Measurements from ENCODE around the gene ECE2. TPM values are rescaled to one million over a fixed set of nuclear protein-coding genes. Genes with fewer than 3 reads are reported as not detected.
A peak's percentile ranks its signal among the peaks of the same experiment; 100 is the strongest.

ECE2 gene
- total and polyA plus RNA-seq, 11 donors = 0.10 TPM; not detected in 10

DNA sequence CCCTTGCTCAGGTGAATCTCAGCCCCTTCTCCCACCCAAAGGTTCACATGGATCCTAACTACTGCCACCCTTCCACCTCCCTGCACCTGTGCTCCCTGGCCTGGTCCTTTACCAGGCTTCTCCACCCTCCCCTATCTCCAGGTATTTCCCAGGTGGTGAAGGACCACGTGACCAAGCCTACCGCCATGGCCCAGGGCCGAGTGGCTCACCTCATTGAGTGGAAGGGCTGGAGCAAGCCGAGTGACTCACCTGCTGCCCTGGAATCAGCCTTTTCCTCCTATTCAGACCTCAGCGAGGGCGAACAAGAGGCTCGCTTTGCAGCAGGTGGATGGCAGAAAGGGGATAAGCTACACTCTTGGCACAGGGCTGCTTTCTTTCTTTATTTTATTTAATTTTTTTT lies 66.1 kb downstream of the ECE2 start:
- DNase-seq (peak in 1 of 5 donors; percentile 13), ATAC-seq (no peak)
- Histone ChIP-seq H3K36me3 (peaks cover 0 to 47% (median 45%) of the 10 kb centered on the region in 9 donors), H3K9me3 (no peaks in the 10 kb centered on the region), H3K27ac (no peak overlapping the region), H3K27me3 (no peaks in the 10 kb centered on the region), H3K4me1 (peaks cover 11 to 43% (median 32%) of the 10 kb centered on the region in 12 donors), H3K4me3 (no peak overlapping the region)
- TF ChIP-seq, protein P1, sequence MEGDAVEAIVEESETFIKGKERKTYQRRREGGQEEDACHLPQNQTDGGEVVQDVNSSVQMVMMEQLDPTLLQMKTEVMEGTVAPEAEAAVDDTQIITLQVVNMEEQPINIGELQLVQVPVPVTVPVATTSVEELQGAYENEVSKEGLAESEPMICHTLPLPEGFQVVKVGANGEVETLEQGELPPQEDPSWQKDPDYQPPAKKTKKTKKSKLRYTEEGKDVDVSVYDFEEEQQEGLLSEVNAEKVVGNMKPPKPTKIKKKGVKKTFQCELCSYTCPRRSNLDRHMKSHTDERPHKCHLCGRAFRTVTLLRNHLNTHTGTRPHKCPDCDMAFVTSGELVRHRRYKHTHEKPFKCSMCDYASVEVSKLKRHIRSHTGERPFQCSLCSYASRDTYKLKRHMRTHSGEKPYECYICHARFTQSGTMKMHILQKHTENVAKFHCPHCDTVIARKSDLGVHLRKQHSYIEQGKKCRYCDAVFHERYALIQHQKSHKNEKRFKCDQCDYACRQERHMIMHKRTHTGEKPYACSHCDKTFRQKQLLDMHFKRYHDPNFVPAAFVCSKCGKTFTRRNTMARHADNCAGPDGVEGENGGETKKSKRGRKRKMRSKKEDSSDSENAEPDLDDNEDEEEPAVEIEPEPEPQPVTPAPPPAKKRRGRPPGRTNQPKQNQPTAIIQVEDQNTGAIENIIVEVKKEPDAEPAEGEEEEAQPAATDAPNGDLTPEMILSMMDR (IDR thresholded peaks at IDR 0.05) = no peak
- no peak for TF ChIP-seq POLR2A (IDR thresholded peaks at IDR 0.05)
- intact Hi-C loops (cut with DNase I) = no loop called here
- 86 to 95% (median 91%) methylated on average over 7 of the region's 7 CpGs for whole genome bisulfite sequencing, 4 donors

MicroRNA genes within 50 kb of the gene (microRNA counts, 767-probe panel; counts per million panel counts)
- microRNA hsa-miR-1224-3p (0 to 71.6 counts per million in 2 donors), microRNA hsa-miR-1224-5p (71.6 to 908 counts per million in 2 donors)

Small RNA genes within 50 kb of the gene (microRNA-seq; reads per million reads assigned to microRNA genes)
- gene MIR1224 = 0 to 0.70 (median 0.10) reads per million in 4 donors

Other genes with a start within 250 kb of the ECE2 start
- gene HTR3D, start 244.3 kb upstream of the ECE2 start, total RNA-seq = not detected
- not detected for gene HTR3D, start 244.3 kb upstream of the ECE2 start, polyA plus RNA-seq
- gene HTR3C, start 223.0 kb upstream of the ECE2 start, total RNA-seq = not detected
- gene HTR3C, start 223.0 kb upstream of the ECE2 start, polyA plus RNA-seq = not detected
- not detected for gene HTR3E, start 179.0 kb upstream of the ECE2 start, total RNA-seq
- not detected for gene HTR3E, start 179.0 kb upstream of the ECE2 start, polyA plus RNA-seq
- gene EIF2B5, start 140.7 kb upstream of the ECE2 start, total RNA-seq = 10 to 100 TPM; 24.5 to 39.0 (median 30.9) TPM
- 10 to 100 TPM; 28.5 to 58.2 TPM for gene EIF2B5, start 140.7 kb upstream of the ECE2 start, polyA plus RNA-seq
- gene DVL3, start 120.6 kb upstream of the ECE2 start, total RNA-seq = 10 to 100 TPM; 53.4 to 94.2 (median 70.9) TPM
- 10 to 100 TPM; 36.3 to 59.8 TPM for gene DVL3, start 120.6 kb upstream of the ECE2 start, polyA plus RNA-seq
- 100 to 1,000 TPM; 225 to 400 (median 337) TPM for gene AP2M1, start 101.2 kb upstream of the ECE2 start, total RNA-seq
- 100 to 1,000 TPM; 291 to 431 TPM for gene AP2M1, start 101.2 kb upstream of the ECE2 start, polyA plus RNA-seq
- 10 to 100 TPM; 58.2 to 81.9 (median 69.2) TPM for gene ABCF3, start 89.8 kb upstream of the ECE2 start, total RNA-seq
- 10 to 100 TPM; 63.4 to 80.5 TPM for gene ABCF3, start 89.8 kb upstream of the ECE2 start, polyA plus RNA-seq
- gene VWA5B2, start 46.4 kb upstream of the ECE2 start, total RNA-seq = not detected
- under 1 TPM in 1 of 2 donors, not detected in 1; 0.11 TPM for gene VWA5B2, start 46.4 kb upstream of the ECE2 start, polyA plus RNA-seq
- gene ALG3, start 27.1 kb upstream of the ECE2 start, total RNA-seq = 10 to 100 TPM; 10.9 to 49.1 (median 17.0) TPM
- gene ALG3, start 27.1 kb upstream of the ECE2 start, polyA plus RNA-seq = 10 to 100 TPM; 15.5 to 68.1 TPM
- gene EEF1AKMT4, start 26.4 kb upstream of the ECE2 start, total RNA-seq = 1 to 10 TPM in 7 of 9 donors, under 1 TPM in 2; 0.66 to 4.2 (median 2.1) TPM
- 10 to 100 TPM in 1 of 2 donors, 1 to 10 TPM in 1; 1.9 to 16.7 TPM for gene EEF1AKMT4, start 26.4 kb upstream of the ECE2 start, polyA plus RNA-seq
- gene CAMK2N2, start 14.5 kb upstream of the ECE2 start, total RNA-seq = under 1 TPM in 4 of 9 donors, not detected in 5; 0.17 to 0.37 (median 0.29) TPM
- under 1 TPM in 1 of 2 donors, not detected in 1; 0.14 TPM for gene CAMK2N2, start 14.5 kb upstream of the ECE2 start, polyA plus RNA-seq
- gene PSMD2, start 23.2 kb downstream of the ECE2 start, total RNA-seq = 100 to 1,000 TPM; 198 to 314 (median 232) TPM
- 100 to 1,000 TPM in 1 of 2 donors, 10 to 100 TPM in 1; 82.3 to 443 TPM for gene PSMD2, start 23.2 kb downstream of the ECE2 start, polyA plus RNA-seq
- gene EIF4G1, start 38.6 kb downstream of the ECE2 start, total RNA-seq = 100 to 1,000 TPM; 211 to 406 (median 229) TPM
- gene EIF4G1, start 38.6 kb downstream of the ECE2 start, polyA plus RNA-seq = 100 to 1,000 TPM; 178 to 407 TPM
- gene FAM131A, start 61.6 kb downstream of the ECE2 start, total RNA-seq = 10 to 100 TPM; 21.9 to 53.2 (median 30.9) TPM
- 10 to 100 TPM; 24.1 to 36.9 TPM for gene FAM131A, start 61.6 kb downstream of the ECE2 start, polyA plus RNA-seq
- 1 to 10 TPM; 1.3 to 3.6 (median 2.0) TPM for gene CLCN2, start 85.6 kb downstream of the ECE2 start, total RNA-seq
- 1 to 10 TPM; 1.2 to 2.7 TPM for gene CLCN2, start 85.6 kb downstream of the ECE2 start, polyA plus RNA-seq
- 10 to 100 TPM; 15.2 to 40.3 (median 22.1) TPM for gene POLR2H, start 85.7 kb downstream of the ECE2 start, total RNA-seq
- gene POLR2H, start 85.7 kb downstream of the ECE2 start, polyA plus RNA-seq = 10 to 100 TPM; 37.9 to 51.4 TPM
- under 1 TPM in 4 of 9 donors, not detected in 5; 0.12 to 0.68 (median 0.29) TPM for gene THPO, start 102.2 kb downstream of the ECE2 start, total RNA-seq
- under 1 TPM; 0.19 to 0.36 TPM for gene THPO, start 102.2 kb downstream of the ECE2 start, polyA plus RNA-seq
- gene CHRD, start 104.0 kb downstream of the ECE2 start, total RNA-seq = 1 to 10 TPM; 2.0 to 7.4 (median 4.8) TPM
- 1 to 10 TPM; 3.9 to 6.3 TPM for gene CHRD, start 104.0 kb downstream of the ECE2 start, polyA plus RNA-seq

All from heart left ventricle (tissue), 16 donors.